Embryonic facial prominence (tissue), 1 donor: Measurements from ENCODE around the gene TLN1.

Source experiments
- DNase-seq: peaks from one replicate; pipeline ENCODE4 v3.0.0-alpha.2; 2016; ENCODE audit errors: extremely low spot score

TLN1 gene

GRCh38 chr9:35728041-35728971 is 3.7 kb downstream of the TLN1 start:
- DNase-seq, result no peak

GRCh38 chr9:35727676-35728040 is 4.3 kb downstream of the TLN1 start:
- DNase-seq, result no peak

- no peak for DNase-seq
Observed at GRCh38 chr9:35726931-35727330, 5.1 kb downstream of the TLN1 start.

GRCh38 chr9:35725362-35725761 is 6.6 kb downstream of the TLN1 start:
- no peak for DNase-seq

- DNase-seq, result no peak
Observed at GRCh38 chr9:35723908-35724307, 8.1 kb downstream of the TLN1 start.

GRCh38 chr9:35723426-35723825 is 8.6 kb downstream of the TLN1 start:
- DNase-seq, result no peak

- no peak for DNase-seq
Observed at GRCh38 chr9:35719546-35719945, 12.4 kb downstream of the TLN1 start.

- no peak for DNase-seq
Observed at GRCh38 chr9:35718721-35719511, 13.1 kb downstream of the TLN1 start.

DNA sequence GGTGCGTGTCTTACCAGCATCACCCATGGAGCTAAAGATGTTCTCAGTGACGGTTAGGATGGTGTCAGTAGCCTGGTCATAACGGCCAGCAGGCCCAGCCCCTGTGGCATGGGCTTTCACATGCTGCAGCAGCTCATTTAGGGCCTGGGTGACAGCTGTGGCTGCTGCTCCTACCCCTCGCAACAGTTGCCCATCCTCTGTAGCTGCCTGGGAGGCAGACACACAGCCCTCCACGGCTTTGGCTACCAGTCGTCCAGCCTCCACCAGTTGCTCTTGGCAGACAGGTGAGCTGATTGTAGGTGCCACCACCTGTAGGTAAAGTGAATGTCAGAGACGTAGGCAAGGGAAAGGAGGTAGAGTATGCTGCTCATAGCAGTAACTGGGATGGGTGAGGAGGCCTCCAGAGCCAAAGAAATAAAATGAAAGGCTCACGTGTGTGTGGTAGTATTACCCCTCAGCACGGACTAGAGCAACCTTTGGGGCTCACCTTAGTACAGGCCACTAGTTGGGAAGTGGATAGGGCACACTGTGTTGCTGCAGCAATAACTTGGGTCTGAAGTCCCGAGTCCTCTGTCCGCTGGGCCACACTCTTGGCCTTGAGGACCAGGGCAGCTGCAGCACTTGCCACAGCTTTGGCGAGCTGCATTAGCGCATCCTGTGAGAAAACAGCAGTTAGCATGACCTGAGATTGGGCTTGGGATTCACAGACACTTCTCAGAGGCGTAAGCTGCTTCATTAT is 14.7 kb downstream of the TLN1 start:
- no peak for DNase-seq

GRCh38 chr9:35716230-35716629 is 15.8 kb downstream of the TLN1 start:
- no peak for DNase-seq

GRCh38 chr9:35714579-35715252 is 17.3 kb downstream of the TLN1 start:
- no peak for DNase-seq

DNA sequence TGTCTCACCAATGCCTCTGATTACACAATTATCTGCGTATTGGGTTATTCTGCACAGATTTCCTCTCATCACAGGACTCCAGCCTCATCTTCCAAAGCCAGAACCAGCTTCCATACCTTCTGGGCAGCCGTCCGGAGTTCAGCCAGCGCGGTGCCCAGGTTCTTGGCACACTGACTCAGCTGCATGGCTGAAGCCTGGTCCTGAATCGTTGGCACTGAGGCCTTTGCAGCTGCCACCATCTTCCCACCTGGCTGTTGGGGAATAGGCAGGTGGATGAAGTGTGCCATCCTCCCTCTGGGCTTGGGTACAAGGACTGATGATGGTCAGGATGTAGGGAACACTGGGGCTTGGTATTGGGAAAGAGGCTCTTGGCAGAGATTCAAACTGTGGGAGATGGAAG is 17.9 kb downstream of the TLN1 start:
- DNase-seq, result no peak

DNA sequence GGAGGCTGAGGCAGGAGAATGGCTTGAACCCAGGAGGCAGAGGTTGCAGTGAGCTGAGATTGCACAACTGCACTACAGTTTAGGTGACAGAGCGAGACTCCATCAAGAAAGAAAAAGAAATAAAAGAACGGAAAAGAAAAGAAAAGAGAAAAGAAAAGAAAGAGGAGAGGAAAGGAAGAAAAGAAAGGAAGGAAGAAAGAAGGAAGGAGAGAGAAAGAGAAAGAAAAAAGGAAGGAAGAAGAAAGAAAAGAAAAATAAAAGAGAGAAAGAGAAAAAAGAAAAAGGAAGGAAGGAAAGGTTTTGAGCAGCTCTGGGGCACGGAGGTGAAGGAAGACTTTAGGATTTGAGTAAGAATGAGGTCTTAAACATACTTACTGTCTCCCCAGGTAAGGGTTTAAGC is 18.4 kb downstream of the TLN1 start:
- no peak for DNase-seq

DNA sequence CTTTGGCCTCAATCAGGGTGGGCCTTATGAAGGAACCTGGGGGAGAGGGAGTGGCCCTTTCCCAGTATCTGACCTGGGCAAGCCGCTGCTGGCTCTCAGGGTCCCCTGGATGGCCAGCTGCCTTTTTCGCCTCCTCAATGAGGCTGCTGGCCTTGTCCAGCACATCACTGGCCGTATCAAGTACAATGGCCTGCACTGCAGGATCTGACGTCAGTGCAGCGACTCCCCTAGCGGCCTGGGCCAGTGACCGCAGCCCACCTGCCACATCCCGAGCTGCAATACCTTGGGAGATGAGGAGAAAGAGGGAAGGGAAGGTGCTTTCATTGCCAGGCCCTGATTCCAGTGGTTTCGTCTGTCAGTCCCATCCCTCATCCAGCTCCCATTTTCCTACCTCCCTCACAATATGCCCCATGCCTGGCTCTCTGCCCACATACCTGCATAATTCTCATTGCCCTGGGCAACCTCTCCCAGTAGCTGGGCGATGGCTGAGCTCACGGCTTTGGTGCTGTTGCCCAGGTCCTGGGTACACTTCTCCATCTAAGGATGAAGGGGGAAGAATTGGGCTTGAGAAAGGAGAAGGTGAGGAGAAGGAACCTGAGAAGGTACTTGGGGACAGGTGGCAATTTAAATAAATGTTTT is 19.1 kb downstream of the TLN1 start:
- DNase-seq, result no peak

DNA sequence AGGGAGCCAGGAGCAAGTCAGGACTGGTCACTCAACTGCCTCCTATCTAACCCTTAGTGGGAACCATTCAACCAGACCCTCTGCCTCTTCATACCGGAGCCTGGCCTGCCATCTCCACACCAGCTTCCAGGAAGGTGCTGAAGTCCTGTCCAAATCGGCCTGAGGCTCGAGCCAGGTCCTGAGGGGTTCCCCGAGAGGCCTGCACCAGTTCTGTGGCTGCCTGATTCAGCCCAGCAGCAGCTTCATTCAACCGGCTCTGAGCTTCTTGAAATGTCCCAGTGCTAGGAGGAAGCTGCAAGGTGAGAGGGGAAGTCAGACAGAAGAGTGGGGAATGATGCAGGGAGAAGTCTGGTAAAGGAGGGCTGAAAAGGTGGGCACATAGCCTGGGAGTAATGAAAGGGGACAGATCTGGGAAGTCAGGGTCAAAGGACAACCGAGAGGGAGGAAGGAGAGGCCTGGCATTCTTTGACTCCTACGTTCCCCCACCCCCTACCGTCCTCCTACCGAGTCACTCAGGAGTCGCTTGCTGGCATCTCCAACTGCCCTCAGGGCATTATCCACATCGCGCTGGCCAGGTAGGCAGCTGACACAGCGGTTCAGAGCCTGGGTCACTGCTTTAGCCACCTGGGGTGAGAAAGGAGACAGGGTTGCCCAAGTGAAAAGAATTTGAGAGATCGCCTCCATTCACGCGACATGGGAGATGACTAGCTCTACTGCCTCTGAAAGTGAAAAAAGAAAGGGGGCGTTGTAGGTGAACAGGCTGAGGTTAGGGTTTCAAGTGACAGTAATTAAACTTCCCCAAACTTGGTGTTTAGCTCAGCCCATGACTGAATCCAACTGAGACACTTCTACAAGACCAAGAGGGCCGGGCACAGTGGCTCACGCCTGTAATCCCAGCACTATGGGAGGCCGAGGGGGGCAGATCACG is 20.2 kb downstream of the TLN1 start:
- no peak for DNase-seq

- no peak for DNase-seq
Observed at GRCh38 chr9:35710818-35711500, 21.0 kb downstream of the TLN1 start.

- no peak for DNase-seq
Observed at GRCh38 chr9:35708146-35708545, 23.8 kb downstream of the TLN1 start.

DNA sequence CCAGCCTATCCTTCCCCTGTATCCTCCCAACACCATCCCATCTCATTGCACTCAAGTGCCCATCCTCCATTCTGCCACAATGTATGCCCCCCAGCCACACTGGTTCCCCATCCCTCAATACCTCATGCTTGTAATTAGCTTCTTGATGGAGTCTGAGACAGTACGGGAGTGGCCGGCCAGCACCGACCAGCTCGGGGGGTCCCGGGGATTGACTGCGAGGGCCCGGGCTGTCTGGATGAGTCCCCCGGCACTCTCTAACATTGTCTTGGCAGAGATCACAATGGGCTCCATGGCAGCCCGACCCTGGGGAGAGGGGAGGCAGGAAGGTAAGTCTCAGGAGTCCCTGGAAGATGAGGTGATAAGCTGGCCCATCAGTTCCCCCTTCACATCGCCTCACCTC is 25.0 kb downstream of the TLN1 start:
- DNase-seq, result no peak

- DNase-seq, result no peak
Observed at GRCh38 chr9:35705836-35706430, 26.1 kb downstream of the TLN1 start.
